Parathyroid adenoma (tissue), 2 donors: ENCODE measurements around the gene FOXC2.

ENCODE experiments used
- H2AFZ ChIP-seq: fragments of 300-600 bp; sonication (generic); one replicate; pipeline ENCODE4 v1.7.0; 2017; ENCODE audit warnings: antibody characterized with exemption, mild to moderate bottlenecking
- H3K27ac ChIP-seq: fragments of 300-600 bp; sonication (generic); one replicate; pipeline ENCODE4 v1.7.0; 2017
- H3K27me3 ChIP-seq: fragments of 300-600 bp; sonication (generic); one replicate; pipeline ENCODE4 v1.7.0; 2017; ENCODE audit warnings: low read length; ENCODE audit not compliant: control insufficient read depth, insufficient read depth
- H3K36me3 ChIP-seq: fragments of 300-600 bp; sonication (generic); one replicate; pipeline ENCODE4 v1.7.0; 2017; ENCODE audit warnings: low read length; ENCODE audit not compliant: control insufficient read depth, insufficient read depth
- H3K4me1 ChIP-seq: fragments of 300-600 bp; sonication (generic); one replicate; pipeline ENCODE4 v1.7.0; 2017; ENCODE audit warnings: control low read depth
- H3K4me2 ChIP-seq: fragments of 300-600 bp; sonication (generic); one replicate; pipeline ENCODE4 v1.7.0; 2017; ENCODE audit warnings: low read length
- H3K4me3 ChIP-seq: fragments of 300-600 bp; sonication (generic); one replicate; pipeline ENCODE4 v1.7.0; 2017; ENCODE audit warnings: low read depth, low read length
- H3K79me2 ChIP-seq: fragments of 300-600 bp; sonication (generic); one replicate; pipeline ENCODE4 v1.7.0; 2017; ENCODE audit warnings: control low read depth
- H3K9ac ChIP-seq: fragments of 300-600 bp; sonication (generic); one replicate; pipeline ENCODE4 v1.7.0; 2017; ENCODE audit warnings: mild to moderate bottlenecking
- H3K9me3 ChIP-seq: fragments of 300-600 bp; sonication (generic); one replicate; pipeline ENCODE4 v1.7.0; 2017; ENCODE audit warnings: low read length; ENCODE audit not compliant: control insufficient read depth
- TF ChIP-seq, protein P1 (sequence below): fragments of 300-600 bp; sonication (generic); IDR thresholded peaks from one replicate; pipeline ENCODE4 v1.7.0; 2017; ENCODE audit warnings: antibody characterized with exemption, mild to moderate bottlenecking
- donor health status: primary hyperparathyroidism.

The FOXC2 gene

DNA sequence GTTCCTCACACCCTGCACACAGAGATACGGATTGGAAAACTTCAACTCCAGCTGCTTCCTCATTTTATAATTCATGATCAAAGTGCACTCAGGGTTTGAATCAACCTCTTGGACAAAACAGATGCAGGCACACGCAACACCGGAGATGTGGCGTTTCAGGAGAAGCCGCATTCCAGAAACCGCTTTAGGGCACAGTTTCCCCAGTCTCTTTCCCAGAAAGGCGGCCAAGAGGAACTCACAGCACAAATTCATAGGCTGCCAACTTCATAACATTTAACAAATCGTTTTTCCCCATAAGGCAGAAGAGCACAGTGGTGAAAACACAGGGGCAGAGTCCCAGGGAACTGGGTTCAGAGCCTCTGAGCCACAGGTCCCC is 20.0 kb upstream of the FOXC2 start:
- Histone ChIP-seq H3K27ac (no peak overlapping the region), H3K4me1 (no peaks in the 10 kb centered on the region), H3K9ac (no peak overlapping the region), H3K27me3 (no peaks in the 10 kb centered on the region), H3K36me3 (no peaks in the 10 kb centered on the region), H3K4me2 (no peak overlapping the region), H3K79me2 (peaks cover 2% of the 10 kb centered on the region), H2AFZ (no peak overlapping the region), H3K9me3 (no peaks in the 10 kb centered on the region), H3K4me3 (no peak overlapping the region)
- TF ChIP-seq, protein P1, sequence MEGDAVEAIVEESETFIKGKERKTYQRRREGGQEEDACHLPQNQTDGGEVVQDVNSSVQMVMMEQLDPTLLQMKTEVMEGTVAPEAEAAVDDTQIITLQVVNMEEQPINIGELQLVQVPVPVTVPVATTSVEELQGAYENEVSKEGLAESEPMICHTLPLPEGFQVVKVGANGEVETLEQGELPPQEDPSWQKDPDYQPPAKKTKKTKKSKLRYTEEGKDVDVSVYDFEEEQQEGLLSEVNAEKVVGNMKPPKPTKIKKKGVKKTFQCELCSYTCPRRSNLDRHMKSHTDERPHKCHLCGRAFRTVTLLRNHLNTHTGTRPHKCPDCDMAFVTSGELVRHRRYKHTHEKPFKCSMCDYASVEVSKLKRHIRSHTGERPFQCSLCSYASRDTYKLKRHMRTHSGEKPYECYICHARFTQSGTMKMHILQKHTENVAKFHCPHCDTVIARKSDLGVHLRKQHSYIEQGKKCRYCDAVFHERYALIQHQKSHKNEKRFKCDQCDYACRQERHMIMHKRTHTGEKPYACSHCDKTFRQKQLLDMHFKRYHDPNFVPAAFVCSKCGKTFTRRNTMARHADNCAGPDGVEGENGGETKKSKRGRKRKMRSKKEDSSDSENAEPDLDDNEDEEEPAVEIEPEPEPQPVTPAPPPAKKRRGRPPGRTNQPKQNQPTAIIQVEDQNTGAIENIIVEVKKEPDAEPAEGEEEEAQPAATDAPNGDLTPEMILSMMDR, result no peak

- TF ChIP-seq, protein P1, result no peak
- H3K4me1 ChIP-seq, result no peaks in the 10 kb centered on the region
- no peaks in the 10 kb centered on the region for H3K9me3 ChIP-seq
- H3K9ac ChIP-seq, result no peak overlapping the region
- no peaks in the 10 kb centered on the region for H3K36me3 ChIP-seq
- no peak overlapping the region for H2AFZ ChIP-seq
- H3K27me3 ChIP-seq, result no peaks in the 10 kb centered on the region
- peaks cover 2% of the 10 kb centered on the region for H3K79me2 ChIP-seq
- no peak overlapping the region for H3K27ac ChIP-seq
- H3K4me3 ChIP-seq, result no peak overlapping the region
- no peak overlapping the region for H3K4me2 ChIP-seq
These were observed 19.3 kb upstream of the FOXC2 start for GRCh38 chr16:86547286-86547685.

DNA sequence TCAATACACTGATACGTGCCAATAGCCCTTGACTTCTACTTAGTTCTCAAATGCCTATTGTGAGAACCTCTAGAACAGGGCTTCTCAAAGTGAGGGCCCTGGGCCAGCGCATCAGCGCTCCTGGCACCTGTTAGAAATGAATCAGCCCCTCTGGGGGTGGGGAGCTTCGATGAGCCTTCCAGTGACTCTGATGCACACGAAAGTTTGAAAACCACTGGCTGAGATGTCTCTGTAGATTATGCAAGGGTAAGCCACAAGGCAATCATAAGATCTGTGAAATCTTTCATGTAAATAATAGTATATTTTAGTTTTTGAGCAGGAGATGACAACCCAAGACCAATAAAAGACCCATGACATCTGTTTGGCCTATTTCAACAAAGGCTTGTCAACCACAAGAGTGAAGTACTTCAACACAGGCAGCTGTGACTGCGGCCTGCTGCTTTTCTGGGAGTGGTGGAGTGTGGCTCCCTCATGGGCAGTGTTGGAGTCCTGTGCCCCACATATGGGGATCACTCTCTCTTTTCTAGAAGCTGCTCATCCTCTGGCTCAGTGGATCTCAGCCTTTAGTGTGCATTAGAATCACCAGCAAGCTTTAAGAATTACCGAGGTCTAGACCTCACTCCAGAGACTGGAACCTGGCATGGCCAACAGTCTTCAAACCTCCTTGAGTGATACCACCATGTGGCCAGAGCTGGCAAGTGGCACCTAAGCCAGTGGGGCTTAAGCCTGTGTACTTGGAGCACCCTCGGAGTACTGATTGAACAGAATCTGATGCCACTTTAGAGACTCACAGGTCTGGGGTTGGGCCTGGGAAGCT is 17.3 kb upstream of the FOXC2 start:
- Histone ChIP-seq H3K9me3 (no peaks in the 10 kb centered on the region), H3K9ac (no peak overlapping the region), H3K36me3 (no peaks in the 10 kb centered on the region), H3K79me2 (no peaks in the 10 kb centered on the region), H3K27ac (no peak overlapping the region), H3K4me1 (no peaks in the 10 kb centered on the region), H3K4me2 (no peak overlapping the region), H2AFZ (no peak overlapping the region), H3K4me3 (no peak overlapping the region), H3K27me3 (no peaks in the 10 kb centered on the region)
- TF ChIP-seq, protein P1, result no peak

- no peak overlapping the region for H2AFZ ChIP-seq
- no peak overlapping the region for H3K4me3 ChIP-seq
- no peaks in the 10 kb centered on the region for H3K36me3 ChIP-seq
- H3K27ac ChIP-seq, result no peak overlapping the region
- H3K4me1 ChIP-seq, result no peaks in the 10 kb centered on the region
- TF ChIP-seq, protein P1, result no peak
- no peak overlapping the region for H3K9ac ChIP-seq
- no peaks in the 10 kb centered on the region for H3K27me3 ChIP-seq
- no peaks in the 10 kb centered on the region for H3K9me3 ChIP-seq
- H3K79me2 ChIP-seq, result no peaks in the 10 kb centered on the region
- H3K4me2 ChIP-seq, result no peak overlapping the region
These were observed 16.8 kb upstream of the FOXC2 start for GRCh38 chr16:86549893-86550190.

GRCh38 chr16:86550281-86550680 is 16.3 kb upstream of the FOXC2 start:
- H3K4me2 ChIP-seq, result no peak overlapping the region
- no peaks in the 10 kb centered on the region for H3K9me3 ChIP-seq
- H2AFZ ChIP-seq, result no peak overlapping the region
- no peak overlapping the region for H3K4me3 ChIP-seq
- H3K79me2 ChIP-seq, result no peaks in the 10 kb centered on the region
- no peaks in the 10 kb centered on the region for H3K27me3 ChIP-seq
- no peak overlapping the region for H3K27ac ChIP-seq
- H3K4me1 ChIP-seq, result no peaks in the 10 kb centered on the region
- TF ChIP-seq, protein P1, result no peak
- no peaks in the 10 kb centered on the region for H3K36me3 ChIP-seq
- no peak overlapping the region for H3K9ac ChIP-seq
